Amniotic epithelial cell (primary cell): Measurements from ENCODE around the gene CLDND2.
A peak's percentile ranks its signal among the peaks of the same experiment; 100 is the strongest.

Experiments
- DNase-seq: peaks from one replicate; pipeline ENCODE4 v3.0.0-alpha.2; 2010; ENCODE audit warnings: low read depth

The CLDND2 gene

DNA sequence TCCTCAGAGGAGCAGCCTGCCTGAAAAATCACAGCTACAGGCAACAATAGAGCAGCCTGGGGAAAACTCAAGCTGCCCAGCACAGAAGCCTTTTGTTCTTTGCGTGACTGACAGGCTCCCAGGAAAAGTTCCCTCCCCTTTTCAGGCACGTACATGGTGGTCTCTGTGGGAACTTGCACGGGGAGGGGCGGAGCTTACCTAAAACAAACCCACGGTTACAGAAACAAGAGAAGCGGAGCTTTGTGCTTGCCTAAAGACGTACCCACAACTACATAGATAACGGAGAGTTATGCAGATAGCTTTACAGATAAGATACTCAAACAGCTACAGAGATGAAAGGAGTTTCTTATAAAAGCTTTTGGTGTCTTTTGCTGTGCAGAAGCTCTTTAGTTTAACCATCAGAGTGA lies 14.1 kb downstream of the CLDND2 start:
- DNase-seq, result peak; percentile 96

DNA sequence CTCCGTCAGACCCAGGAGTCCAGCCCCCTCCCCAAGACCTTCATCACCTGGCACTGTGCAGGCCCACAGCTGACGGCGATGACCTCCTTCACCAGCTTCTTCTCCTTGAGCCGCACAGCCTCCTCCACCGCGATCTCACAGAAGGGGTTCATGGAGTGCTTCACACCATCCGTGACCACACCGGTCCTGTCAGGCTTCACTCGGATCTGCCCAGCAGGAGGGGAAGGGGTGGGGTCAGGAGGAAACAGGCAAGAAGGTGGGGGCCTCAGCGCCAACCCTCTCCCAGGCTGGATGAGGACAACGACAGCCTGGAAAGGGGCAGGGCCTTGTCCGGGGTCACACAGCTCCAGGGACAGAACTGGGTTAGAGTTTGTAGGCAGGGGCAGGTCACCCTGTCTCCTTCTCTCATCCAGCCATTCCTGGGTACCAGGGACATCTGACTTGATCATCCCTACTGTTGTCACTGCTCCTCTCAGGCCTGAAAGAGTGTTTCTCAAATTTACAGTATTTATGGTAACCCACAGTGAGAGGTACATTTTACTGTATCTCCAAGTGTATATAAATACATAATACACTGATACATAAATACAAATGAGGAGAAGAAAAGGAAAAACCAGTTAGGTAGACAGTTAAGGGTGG lies 14.6 kb downstream of the CLDND2 start:
- DNase-seq, result peak; percentile 36

DNA sequence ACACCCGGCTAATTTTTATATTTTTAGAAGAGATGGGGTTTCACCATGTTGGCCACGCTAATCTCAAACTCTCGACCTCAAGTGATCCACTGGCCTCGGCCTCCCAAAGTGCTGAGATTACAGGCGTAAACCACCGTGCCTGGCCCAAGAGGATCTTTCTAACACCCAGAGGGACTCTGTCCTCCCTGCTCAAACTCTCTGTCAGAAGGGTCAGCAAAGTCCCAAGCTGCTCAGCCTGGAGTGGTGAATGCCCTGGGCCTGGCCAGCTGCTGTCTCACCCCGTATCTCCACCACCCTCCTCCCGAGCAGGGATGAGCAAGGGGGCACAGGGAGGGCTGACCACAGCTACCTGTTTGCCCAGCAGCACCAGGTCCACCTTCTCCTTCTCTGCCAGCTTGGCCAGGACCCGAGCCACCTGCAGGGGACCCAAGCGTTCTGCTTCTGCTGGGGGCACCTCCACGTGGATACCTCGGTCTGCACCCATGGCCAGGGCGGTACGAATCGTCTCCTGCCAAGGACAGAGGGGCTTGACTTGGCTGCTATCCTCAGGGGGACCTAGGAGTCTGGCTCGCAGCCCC lies 15.9 kb downstream of the CLDND2 start:
- no peak for DNase-seq

GRCh38 chr19:51351266-51351990 lies 17.4 kb downstream of the CLDND2 start:
- DNase-seq, result no peak

- DNase-seq, result no peak
Measured at GRCh38 chr19:51347209-51347928, 21.4 kb downstream of the CLDND2 start.

DNA sequence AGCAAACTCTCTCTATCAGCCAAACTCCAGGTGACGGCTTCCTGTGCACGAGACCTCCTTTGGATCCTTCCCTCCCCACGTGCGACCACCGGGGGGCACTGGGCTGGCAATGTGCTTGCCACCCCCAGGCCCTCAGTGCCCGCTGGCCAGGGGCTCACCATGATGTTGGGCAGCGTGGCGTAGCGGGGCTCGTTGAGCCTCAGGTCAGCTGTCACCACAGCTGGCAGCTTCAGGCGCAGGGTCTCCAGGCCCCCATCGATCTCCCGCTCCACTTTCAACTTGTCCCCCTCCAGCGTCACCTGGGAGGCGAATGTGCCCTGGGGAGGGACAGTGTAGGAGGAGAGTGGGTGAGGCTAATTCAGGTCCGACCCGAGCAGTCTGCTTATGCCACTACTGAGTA lies 22.1 kb downstream of the CLDND2 start:
- DNase-seq, result no peak

GRCh38 chr19:51345076-51345620 lies 23.7 kb downstream of the CLDND2 start:
- DNase-seq, result no peak

DNA sequence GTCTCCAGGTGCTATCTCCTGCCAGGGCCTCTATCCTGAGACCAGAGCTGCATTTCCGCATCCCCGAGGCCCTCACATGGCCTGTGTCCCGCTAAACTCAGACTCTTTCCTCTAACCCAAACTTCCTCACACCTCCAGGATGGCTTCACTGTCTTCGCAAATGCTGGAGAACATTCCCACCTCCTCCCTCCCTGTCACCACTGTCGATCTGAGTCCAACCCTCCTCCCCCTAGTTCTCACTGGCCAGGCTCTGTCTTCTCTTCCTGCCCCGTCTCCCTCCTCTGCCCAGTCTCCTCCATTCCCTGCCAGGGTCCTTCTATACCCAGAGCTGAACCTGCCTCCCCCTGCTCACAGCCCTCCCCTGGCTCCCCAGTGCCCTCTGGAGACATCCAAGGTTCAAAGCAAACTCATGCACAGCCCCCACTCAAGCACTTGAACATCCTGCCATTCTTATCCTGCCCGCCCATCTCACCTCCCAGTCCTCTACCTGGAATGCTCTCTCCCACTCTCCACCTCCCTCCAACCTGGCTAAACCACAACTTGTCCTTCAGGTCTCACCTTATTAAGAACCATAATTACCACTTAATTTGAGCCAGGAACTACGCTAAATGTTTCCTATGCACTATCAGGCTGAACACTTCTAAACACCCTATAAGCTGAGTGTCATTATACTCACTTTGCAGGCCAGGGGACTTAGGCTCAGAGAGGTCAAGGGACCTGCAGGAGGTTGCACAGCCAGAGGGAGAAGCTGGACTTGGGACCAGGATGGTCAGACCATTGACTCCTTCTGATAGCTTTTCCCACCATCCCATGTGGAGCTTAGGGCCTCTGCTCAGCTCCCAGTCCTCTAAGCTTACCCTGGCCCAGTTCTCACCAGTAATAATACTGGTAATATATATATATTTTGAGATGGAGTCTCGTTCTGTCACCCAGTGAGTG lies 25.9 kb downstream of the CLDND2 start:
- DNase-seq, result no peak

GRCh38 chr19:51341976-51342580 lies 26.7 kb downstream of the CLDND2 start, which contains the start of gene VSIG10L:
Gene VSIG10L (minus strand): TSS chr19:51342139. CDS start chr19:51342124, 15 bp downstream.
- DNase-seq, result no peak

- DNase-seq, result no peak
Measured at GRCh38 chr19:51341066-51341465, 27.7 kb downstream of the CLDND2 start.

DNA sequence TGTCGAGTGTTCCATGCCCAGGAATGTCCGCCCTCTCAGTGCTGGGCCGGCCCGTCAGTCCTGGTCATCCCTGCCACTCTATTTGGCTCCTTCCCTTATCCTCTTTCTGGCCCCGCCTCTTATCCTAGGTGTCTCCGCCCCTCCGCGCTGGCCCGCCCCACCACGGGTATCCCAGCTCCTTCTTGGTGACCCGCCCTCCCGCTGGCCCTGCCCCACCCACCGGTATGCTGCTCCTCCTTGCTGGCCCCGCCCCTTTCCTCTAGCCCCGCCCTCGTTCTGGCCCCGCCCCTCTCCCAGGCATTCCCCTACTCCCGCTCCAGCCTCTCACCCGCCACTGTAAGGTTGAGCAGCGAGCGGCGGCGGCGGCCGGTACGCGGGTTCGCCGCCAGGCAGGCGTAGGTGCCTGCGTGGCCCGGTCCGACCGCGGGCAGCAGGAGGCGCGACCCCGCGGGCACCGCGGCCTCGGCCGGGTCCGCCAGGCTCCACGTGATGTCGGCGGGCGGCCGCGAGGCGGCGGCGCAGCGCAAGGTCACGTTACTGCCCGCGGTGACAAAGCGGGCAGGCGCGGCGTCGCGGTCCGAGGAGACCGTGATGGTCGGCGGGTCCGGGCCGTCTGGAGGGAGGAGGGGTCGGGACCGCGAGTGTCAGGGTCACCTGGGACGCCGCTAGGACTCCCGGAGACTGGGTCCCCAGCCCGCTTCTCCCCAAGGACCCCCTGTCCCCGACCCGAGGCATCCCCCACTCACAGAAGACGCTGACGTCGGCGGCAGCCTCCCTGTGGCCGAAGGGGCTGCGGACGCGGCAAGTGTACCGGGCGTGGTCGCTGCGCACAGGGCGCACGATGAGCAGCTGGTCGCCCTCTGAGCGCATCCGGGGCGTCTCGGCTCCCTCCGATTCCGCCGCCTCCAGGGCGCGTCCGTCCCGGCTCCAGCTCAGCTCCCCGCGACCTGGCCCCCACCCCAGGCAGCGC lies 28.8 kb downstream of the CLDND2 start:
- DNase-seq, result peak; percentile 94

GRCh38 chr19:51339313-51339686 lies 29.5 kb downstream of the CLDND2 start:
- peak; percentile 10 for DNase-seq

GRCh38 chr19:51338563-51339312 lies 30.1 kb downstream of the CLDND2 start:
- DNase-seq, result peak; percentile 62

DNA sequence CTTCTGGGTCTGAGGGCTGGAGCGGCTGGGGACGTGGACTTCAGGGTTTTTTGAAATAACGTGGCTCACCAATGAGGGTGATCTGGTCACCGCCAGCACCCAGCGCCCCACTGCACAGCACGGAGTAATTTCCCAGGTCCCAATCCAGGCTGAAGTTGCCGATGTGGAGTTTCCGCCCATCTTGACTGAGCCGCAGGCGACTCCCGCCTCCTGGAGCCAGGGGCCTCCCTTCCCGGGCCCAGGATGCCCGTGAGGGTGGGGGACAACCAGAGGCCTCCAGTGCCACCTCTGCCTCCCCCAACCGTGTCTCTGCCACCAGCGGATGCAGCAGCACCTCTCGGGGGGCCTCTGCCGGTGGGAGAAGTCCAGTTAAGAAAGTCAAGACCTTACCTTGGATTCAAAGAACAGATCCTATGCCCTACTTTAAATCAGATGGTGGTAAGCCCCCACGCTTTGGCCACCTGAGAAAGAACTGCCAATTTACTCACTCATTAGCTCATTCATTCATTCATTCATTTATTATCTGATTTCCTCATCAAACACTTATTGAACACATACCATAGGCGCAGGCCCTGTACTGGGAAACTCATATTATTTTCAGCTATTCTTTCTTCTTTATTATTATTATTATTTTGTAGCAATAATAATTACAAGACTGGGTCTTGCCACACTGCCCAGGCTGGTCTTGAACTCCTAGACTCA lies 30.8 kb downstream of the CLDND2 start:
- no peak for DNase-seq

GRCh38 chr19:51337141-51337860 lies 31.5 kb downstream of the CLDND2 start:
- no peak for DNase-seq

DNA sequence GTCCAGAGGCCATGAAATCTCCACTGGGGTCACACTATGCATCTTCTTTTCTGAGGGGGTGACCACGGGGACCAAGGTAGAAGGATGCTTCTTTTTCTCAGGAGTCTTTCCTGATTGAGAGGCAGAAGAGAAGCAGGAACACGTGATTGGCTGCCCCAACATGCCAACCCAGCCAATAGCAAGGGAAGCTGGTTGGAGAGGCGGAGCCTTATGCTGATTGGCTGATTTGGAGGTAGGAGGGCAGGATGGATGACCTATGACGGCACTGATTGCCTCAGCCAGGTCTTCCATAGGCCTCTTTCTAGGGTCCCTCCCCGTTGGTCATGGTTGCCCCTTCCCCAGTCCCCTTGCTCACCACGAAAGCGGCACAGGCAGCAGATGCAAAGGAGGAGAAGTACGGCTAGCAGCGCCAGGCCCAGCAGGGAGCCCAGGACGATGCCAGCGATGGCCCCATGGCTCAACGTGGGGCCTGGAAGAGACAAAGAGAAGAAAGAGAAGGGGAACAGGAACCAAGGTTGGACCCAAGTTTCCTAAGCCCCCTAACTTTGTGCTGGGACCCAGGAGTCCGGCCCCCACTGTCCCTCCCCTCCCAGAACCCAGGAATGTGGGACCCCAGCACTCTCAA lies 34.9 kb downstream of the CLDND2 start:
- DNase-seq, result no peak

- no peak for DNase-seq
Measured at GRCh38 chr19:51331716-51332115, 37.1 kb downstream of the CLDND2 start.
